ENCODE measurements around the gene SLC30A10. TPM values are rescaled to one million over a fixed set of nuclear protein-coding genes. Genes with fewer than 3 reads are reported as not detected.

The SLC30A10 gene
- total and polyA plus RNA-seq, 4 donors = not detected

DNA sequence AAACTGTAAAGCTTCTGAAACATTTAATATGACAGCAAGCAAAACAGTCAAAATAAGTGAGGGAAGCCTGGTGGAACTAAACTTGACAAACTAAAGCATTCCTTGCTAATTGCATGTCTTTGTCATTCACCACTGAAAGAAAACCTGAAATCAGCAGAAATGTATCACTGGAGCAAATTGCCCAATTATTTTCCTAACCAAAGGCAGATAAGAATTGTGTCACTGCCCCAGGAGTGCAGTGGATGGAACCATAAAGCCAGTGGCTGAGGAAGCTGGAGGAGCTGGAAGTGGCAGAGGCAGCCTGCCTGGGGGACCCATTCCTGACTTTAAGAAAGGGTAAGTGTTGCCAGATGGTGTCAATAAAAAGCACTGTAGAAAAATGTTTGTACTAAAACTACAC lies 2.7 kb upstream of the SLC30A10 start:
- no peak overlapping the region for H3K4me3 ChIP-seq
- TF ChIP-seq, protein P1, sequence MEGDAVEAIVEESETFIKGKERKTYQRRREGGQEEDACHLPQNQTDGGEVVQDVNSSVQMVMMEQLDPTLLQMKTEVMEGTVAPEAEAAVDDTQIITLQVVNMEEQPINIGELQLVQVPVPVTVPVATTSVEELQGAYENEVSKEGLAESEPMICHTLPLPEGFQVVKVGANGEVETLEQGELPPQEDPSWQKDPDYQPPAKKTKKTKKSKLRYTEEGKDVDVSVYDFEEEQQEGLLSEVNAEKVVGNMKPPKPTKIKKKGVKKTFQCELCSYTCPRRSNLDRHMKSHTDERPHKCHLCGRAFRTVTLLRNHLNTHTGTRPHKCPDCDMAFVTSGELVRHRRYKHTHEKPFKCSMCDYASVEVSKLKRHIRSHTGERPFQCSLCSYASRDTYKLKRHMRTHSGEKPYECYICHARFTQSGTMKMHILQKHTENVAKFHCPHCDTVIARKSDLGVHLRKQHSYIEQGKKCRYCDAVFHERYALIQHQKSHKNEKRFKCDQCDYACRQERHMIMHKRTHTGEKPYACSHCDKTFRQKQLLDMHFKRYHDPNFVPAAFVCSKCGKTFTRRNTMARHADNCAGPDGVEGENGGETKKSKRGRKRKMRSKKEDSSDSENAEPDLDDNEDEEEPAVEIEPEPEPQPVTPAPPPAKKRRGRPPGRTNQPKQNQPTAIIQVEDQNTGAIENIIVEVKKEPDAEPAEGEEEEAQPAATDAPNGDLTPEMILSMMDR (IDR thresholded peaks at IDR 0.05; ENCODE audit: control extremely low read depth, extremely low read depth) = no peak
- DNase-seq = no peak
- no peaks in the 10 kb centered on the region for H3K36me3 ChIP-seq (ENCODE audit: control insufficient read depth in 4 of 4, insufficient read depth in 4 of 4, low read length in 4 of 4)
- ATAC-seq (ENCODE audit: insufficient read depth, low FRiP score) = no peak
- H3K9ac ChIP-seq (ENCODE audit: insufficient read depth in 1 of 2, low read length in 2 of 2) = no peak overlapping the region
- peaks cover 0 to 4% (median 0%) of the 10 kb centered on the region in 4 donors for H3K9me3 ChIP-seq (ENCODE audit: control insufficient read depth in 4 of 4, insufficient read depth in 3 of 4, low read length in 3 of 4)
- H3K27ac ChIP-seq (ENCODE audit: low read depth in 1 of 2, low read length in 1 of 2) = no peak overlapping the region
- H3K4me1 ChIP-seq (ENCODE audit: control insufficient read depth in 5 of 5, insufficient read depth in 5 of 5, low read length in 5 of 5) = peaks cover 0 to 13% (median 0%) of the 10 kb centered on the region in 5 donors
- H3K27me3 ChIP-seq (ENCODE audit: control insufficient read depth in 3 of 3, insufficient read depth in 3 of 3, low read length in 2 of 3) = peaks cover 3 to 23% (median 15%) of the 10 kb centered on the region in 3 donors

DNA sequence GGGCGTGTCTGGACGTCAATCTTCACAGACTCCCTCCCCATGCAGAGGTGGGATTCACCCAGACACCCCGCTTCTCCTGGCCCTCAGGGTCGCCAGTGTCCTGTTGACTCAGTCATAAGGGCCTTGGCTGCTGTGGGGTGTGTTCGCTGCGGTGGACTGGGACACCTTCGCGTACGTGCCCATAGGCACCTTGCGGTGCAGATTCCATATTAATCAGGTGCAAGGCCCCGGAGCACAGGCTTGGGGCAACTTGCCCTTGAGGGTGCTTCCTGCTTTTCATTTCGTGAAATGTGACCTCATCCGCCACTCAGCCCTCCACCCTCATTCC lies 398 bp upstream of the SLC30A10 start:
- peaks cover 0 to 4% (median 0%) of the 10 kb centered on the region in 4 donors for H3K9me3 ChIP-seq (ENCODE audit: control insufficient read depth in 4 of 4, insufficient read depth in 3 of 4, low read length in 3 of 4)
- H3K9ac ChIP-seq (ENCODE audit: insufficient read depth in 1 of 2, low read length in 2 of 2) = no peak overlapping the region
- no peak for DNase-seq
- H3K36me3 ChIP-seq (ENCODE audit: control insufficient read depth in 4 of 4, insufficient read depth in 4 of 4, low read length in 4 of 4) = no peaks in the 10 kb centered on the region
- 44% methylated on average over 13 of the region's 13 CpGs for WGBS, 2 donors
- H3K27me3 ChIP-seq (ENCODE audit: control insufficient read depth in 3 of 3, insufficient read depth in 3 of 3, low read length in 2 of 3) = peaks cover 3 to 27% (median 16%) of the 10 kb centered on the region in 3 donors
- peaks cover 0 to 13% (median 0%) of the 10 kb centered on the region in 5 donors for H3K4me1 ChIP-seq (ENCODE audit: control insufficient read depth in 5 of 5, insufficient read depth in 5 of 5, low read length in 5 of 5)
- no peak overlapping the region for H3K4me3 ChIP-seq
- TF ChIP-seq, protein P1 (IDR thresholded peaks at IDR 0.05; ENCODE audit: control extremely low read depth, extremely low read depth) = no peak
- H3K27ac ChIP-seq (ENCODE audit: low read depth in 1 of 2, low read length in 1 of 2) = no peak overlapping the region
- no peak for ATAC-seq (ENCODE audit: insufficient read depth, low FRiP score)

DNA sequence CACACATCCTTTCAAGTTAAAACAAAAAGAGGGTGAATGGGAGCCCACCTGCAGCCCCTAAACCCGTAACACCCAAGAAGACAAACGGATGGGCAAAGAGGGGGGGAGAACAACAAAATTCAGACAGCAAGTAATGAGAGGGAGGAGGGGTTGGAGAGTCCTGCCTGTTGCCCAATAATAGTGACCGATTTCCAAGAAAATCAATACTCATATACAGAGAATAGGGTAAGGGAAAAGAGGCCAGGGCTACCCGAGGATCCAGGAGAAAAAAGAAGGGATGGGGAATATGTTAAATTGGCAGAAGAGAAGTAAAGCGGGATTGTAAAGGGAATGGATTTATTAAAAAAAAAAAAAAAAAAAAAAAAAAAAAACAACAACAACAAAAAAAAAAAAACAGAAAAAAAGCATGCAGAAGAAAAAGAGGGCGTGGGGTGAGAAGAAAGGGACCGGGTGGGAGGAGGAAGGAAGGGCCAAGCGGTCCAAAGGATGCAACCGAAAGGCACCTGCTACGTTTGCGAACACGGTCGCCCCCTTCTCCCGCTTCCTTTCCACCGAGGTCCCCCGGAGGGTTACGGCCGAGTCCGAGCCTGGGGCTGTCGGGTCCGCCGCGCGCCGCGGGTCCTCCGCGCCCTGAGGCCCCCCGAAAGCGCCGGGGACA lies 930 bp downstream of the SLC30A10 start:
- peaks cover 0 to 13% (median 0%) of the 10 kb centered on the region in 5 donors for H3K4me1 ChIP-seq (ENCODE audit: control insufficient read depth in 5 of 5, insufficient read depth in 5 of 5, low read length in 5 of 5)
- TF ChIP-seq, protein P1 (IDR thresholded peaks at IDR 0.05; ENCODE audit: control extremely low read depth, extremely low read depth) = no peak
- 15 to 18% methylated on average over 31 of the region's 31 CpGs for WGBS, 2 donors
- ATAC-seq (ENCODE audit: insufficient read depth, low FRiP score) (no peak), DNase-seq (no peak)
- no peak overlapping the region for H3K27ac ChIP-seq (ENCODE audit: low read depth in 1 of 2, low read length in 1 of 2)
- H3K9ac ChIP-seq (ENCODE audit: insufficient read depth in 1 of 2, low read length in 2 of 2) = no peak overlapping the region
- H3K27me3 ChIP-seq (ENCODE audit: control insufficient read depth in 3 of 3, insufficient read depth in 3 of 3, low read length in 2 of 3) = peaks cover 3 to 27% (median 16%) of the 10 kb centered on the region in 3 donors
- H3K9me3 ChIP-seq (ENCODE audit: control insufficient read depth in 4 of 4, insufficient read depth in 3 of 4, low read length in 3 of 4) = peaks cover 0 to 4% (median 0%) of the 10 kb centered on the region in 4 donors
- no peaks in the 10 kb centered on the region for H3K36me3 ChIP-seq (ENCODE audit: control insufficient read depth in 4 of 4, insufficient read depth in 4 of 4, low read length in 4 of 4)
- no peak overlapping the region for H3K4me3 ChIP-seq
